HG02885 (cell line): ENCODE data around the gene UBIAD1.
"Not testable (repeated sequence)": the region's sequence is repeated elsewhere in the genome, so short reads cannot be mapped to it uniquely, and the experiment has no call there.

Experiments
- ATAC-seq: cut with Tn5 transposase; IDR thresholded peaks from one replicate; pipeline ENCODE4 v1.9.1; 2021; ENCODE audit warnings: mild to moderate bottlenecking; ENCODE audit not compliant: unreplicated experiment, poor library complexity

The UBIAD1 gene

DNA sequence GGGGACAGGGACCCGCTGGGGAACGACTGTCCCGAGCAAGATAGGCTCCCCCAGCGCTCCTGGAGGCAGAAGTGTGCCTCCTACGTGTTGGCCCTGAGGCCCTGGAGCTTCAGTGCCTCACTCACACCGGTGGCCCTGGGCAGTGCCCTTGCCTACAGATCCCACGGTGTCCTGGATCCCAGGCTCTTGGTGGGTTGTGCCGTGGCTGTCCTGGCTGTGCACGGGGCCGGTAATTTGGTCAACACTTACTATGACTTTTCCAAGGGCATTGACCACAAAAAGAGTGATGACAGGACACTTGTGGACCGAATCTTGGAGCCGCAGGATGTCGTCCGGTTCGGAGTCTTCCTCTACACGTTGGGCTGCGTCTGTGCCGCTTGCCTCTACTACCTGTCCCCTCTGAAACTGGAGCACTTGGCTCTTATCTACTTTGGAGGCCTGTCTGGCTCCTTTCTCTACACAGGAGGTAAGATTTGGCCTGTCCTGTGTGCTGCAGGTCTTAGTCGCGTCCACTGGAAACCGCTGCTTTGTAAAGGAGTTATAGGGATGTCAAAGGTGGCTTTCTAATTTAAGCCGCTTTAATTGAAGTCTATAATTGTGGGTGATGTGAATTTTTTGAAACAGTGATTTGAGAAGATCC is 717 bp downstream of the UBIAD1 start:
- ATAC-seq: peak; percentile 35

DNA sequence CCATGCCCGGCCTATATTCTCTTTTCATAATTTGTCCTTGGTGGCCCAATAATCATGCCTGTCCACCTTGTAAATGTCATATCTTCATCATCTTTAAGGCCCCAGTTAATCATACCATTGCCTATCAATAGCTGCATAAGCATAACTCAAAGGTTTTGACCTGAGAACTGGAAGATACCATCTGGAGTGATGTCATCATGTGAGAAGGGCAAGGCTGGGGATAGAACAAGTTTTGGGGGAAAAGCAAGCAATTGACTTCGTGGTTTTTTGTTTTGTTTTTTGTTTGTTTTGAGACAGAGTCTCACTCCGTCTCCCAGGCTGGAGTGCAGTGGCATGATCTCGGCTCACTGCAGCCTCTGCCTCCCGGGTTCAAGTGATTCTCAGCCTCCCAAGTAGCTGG is 6.2 kb downstream of the UBIAD1 start:
- no peak for ATAC-seq

DNA sequence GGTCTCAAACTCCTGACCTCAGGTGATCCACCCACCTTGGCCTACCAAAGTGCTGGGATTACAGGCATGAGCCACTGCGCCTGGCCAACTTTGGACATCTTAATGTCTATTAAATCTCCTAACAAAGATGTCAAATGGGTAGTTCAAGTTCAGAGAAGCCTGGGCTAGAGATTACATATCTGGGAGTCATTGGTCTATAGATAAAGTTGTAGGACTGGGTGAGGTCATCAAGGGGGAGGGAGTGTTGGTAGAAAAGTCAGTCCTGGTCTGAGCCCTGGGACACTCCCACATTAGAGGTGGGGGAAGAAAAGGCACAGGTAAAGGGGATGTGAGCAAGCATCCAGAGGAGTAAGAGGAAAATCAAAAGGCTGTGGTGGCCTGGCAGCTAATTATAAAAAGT is 6.6 kb downstream of the UBIAD1 start:
- no peak for ATAC-seq

DNA sequence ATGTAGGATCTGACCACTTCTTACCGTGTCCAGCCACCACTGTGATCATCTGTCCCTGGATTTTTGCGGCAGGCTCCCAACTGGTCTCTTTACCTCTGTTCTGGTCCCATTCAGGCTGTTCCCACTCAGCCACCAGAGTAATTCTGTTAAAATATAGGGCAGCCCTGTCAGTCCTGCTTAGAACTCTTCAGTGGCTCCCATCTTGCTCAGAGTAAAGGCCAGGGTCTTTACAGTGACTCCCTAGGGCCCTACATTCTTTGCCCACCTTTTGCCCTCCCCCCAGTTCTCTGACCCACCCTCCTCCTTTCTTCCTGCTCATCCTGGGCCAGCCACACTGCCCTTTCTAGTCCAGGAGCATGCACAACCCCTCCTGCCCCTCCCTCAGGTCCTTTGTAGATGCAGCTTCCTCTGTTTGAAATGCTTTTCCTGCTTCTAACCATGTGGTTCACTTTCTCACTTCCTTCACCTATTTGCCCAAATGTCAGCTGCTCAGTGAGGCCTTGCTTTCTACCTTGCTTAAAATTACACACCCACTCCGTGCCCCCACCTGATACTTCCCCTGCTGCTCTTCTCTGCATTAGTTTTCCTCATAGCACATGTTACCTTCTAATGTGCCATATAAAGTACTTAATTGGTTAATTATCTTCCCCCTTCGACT is 7.8 kb downstream of the UBIAD1 start:
- ATAC-seq: no peak

DNA sequence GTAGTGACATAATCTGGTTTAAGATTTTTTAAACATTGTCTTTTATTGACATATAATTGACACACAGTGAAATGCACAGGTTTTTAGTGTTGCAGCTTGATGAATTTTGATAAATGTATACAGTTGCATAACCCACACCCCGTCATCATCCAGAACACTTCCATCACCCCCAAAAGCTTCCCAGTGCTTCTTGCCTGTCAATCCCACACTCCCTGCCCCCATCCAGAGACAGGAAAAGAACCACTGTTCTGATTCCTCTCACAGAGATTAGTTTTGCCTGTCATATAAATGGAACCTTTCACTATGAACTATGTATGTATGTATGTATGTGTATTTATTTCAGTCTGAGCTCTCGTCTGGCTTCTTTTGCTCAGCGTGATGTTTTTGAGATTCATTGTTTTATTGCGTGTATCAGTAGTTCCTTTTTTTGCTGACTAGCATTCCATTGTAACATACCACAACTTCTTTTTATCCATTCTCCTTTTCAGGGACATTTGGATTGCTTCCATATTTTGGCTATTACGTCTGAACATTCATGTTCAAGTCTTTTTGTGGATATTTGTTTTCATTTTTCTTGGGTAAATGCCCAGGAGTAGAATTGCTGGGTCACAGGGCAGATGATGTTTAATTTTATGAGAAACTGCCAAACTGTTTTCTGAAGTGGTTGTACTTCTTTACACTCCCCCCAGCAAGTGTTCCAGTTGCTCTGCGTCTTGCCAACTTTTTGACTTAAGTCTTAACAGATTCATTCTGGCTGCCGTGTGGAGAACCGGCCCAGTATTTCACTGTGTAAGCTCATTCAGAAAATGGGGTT is 8.7 kb downstream of the UBIAD1 start:
- no peak for ATAC-seq

DNA sequence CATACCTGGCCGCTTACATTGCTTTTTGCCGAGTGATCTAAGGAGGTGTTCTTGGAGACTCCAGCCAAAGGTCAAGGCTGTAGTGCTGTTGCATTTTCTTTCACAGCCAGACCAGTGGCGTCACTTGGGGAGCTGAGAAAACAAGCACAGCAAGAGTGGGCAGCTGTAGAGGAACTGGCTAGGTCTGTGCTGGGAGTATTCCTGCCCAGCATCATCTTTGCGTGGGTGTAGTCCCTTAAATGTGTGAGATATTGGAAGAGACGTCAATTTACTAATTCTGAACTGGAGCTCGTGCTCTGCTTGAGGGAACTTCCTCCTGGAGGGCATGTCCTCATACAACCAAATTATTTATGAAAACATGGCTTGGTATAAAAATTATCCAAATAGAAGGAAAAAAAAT is 10.2 kb downstream of the UBIAD1 start:
- no peak for ATAC-seq

DNA sequence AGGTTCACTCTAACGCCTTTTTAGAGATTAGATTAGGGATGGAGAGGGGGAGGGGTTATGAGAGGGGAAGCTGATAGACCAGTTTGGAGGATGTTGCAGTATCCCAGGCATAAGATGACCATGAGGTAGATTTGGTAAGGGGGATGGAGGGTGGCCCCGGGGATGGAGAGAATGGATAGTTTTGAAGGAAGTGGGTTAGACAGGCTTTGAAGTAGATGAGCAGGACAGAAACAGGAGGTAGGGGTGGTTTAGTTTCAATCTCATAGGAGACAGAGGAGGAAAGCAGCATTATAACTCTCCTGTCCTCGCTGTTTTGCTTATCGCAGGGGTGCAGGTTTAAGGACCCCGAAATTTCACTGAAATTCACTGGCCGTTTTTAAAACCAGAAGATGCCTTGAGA is 11.8 kb downstream of the UBIAD1 start:
- no peak for ATAC-seq

DNA sequence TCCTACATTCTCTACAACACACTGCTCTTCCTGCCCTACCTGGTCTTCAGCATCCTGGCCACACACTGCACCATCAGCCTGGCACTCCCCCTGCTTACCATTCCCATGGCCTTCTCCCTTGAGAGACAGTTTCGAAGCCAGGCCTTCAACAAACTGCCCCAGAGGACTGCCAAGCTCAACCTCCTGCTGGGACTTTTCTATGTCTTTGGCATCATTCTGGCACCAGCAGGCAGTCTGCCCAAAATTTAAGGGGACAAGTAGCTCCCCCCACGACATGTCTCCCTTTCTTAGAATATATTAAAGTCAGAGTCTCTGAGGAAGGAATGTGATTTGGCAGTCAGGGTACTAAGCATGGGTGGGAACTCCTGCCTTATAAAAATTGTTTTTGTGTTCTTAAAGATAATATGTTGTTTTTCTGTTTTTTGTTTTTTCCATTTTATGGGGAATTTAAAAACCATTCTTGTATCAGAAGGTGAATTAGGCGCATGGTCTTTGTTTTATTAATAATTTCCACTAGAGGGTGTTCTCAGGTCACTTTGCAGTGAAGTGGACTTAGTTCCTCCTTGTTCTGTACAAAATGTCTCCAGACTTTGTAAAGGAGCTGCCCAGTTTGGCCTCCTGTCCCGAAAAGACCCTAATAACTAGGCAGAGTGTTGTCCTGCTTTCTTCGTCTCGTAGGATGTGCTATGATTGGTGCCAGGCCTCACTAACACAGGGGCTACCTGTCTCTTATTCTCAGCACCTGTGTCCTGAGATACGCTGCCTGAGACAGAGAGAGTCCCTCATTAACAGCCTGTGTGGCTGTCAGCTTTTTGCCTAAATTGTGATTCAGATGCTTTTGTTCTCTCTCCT is 13.1 kb downstream of the UBIAD1 start:
- no peak for ATAC-seq

DNA sequence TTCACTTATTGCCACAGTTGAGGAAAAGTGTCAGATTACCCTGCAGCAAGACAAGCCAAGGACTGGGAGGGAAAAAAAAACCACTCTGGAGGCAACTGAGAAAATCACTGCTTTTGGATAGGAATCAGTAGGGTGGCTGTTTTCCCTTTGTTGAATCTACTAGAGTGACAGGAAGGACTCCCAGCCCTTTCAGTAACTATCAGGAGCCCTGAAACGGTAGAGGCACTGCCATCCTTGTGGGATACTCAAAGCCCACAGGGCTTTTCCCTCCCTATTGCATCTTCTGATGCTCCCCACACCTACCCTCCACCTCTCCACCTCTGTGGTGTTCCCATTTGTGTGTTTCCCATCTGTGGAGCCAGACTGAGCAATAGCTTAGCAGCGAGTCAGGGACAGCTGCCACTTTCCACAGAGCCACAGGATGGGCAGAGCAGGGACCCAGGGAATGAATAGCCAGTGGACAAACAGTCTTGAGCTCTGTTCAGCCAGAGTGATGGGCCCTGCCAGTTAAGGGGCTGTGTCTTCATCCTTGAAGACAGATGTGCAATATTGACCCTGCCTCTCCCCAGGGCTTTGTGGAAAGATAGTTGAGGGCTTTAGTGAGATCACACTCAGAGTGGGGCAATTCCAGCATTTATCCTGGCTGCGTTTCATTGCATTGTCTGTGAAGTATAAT is 13.9 kb downstream of the UBIAD1 start:
- ATAC-seq: no peak

DNA sequence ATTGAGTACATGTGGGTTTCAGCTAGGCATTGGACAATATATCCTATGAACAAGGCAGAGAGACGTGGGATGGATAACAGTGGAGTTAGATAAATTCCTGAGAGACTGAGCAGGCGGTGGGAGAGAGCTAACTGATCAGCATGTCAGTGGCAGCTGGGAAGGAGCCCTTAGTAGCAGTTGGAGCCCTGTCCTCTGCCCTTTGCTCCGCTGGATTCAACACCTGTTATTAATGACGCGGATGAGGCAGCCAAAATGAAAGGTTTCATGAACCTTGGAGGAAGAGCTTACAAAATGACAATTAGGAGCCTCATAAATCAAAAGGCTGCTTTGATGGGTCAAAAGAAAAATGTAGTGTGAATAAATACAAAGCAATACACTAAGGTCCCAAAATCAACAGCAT is 16.1 kb downstream of the UBIAD1 start:
- ATAC-seq: no peak

DNA sequence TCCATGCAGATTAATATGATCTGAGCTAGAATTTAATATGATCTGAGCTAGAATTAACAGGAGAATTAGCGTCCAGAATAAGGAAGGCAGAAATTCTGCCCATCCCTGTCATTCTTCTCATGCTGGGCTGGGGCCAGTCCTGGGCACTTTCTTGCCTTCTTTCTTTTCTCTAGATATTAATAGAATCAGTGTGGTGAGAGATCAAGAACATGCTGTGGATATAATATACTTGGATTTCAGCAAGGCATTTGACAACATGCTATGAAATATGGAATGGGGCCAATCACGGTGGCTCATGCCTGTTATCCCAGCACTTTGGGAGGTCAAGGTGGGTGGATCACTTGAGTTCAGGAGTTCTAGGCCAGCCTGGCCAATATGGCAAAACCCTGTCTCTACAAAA is 18.1 kb downstream of the UBIAD1 start:
- ATAC-seq: no peak

DNA sequence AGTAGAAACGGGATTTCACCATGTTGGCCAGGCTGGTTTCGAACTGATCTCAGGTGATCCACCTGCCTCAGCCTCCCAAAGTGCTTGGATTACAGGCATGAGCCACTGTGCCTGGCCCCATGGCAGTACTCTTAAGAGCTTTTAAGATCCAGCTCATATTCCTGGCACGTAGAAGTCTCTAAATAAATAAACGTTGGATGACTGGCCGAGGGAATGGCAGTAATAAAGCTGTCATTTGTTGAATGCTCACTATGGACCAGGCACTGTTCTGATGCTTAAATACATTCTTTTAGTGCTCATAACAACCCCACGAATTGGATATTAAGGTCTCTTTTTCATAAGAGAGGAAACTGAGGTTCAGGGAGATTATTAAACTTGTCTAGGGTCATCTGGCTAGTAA is 20.9 kb downstream of the UBIAD1 start:
- no peak for ATAC-seq

DNA sequence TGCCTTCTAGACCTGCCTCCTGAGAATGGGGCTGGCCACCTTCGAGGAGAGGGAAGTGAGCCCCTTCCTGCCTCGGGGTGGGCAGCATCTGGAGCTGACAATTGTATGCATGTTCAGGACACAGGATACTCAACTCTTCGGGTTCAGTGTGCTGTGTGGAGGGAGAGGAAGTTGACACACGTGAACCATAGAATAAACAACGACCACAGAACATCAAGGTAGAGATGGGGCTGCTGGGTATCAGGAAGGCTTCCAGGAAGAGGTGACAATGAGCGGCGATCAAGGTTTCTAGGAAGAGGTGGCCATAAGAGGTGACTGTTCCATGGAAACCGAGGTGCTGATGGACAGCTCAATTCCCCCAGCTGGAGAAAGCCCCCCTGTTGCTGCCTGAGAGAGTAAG is 22.0 kb downstream of the UBIAD1 start:
- no peak for ATAC-seq

DNA sequence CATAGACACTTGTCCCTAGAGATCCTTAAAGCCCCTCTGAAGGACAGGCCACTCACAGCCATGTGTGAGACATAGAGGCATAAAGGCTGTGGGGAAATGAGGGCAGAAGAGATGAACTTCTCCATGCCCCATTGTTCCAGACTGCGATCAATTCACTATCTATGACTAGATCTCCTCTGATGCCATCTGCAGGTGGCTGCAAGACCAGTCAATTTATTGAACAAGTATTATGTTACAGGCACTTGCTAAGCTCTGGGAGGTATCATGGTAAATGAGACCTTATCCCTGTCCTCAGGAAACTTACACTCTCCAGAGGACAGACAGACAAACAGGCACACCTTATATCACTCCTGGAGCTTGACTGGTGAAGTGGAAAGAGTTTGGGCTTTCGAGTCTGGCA is 22.9 kb downstream of the UBIAD1 start:
- ATAC-seq: no peak

DNA sequence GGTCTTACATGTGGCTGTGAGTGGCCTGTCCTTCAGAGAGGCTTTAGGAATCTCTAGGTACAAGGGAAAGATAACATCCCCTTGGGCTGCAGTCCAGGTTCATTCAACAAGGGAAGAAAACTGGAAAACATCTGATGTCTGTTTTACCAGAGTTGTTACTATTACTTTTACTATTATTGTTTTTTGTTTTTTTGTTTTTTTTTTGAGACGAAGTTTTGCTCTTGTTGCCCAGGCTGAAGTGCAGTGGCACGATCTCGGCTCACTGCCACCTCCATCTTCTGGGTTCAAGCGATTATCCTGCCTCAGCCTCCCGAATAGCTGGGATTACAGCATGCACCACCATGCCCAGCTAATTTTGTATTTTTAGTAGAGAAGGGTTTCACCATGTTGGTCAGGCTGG is 24.8 kb downstream of the UBIAD1 start:
- not testable (repeated sequence) for ATAC-seq

DNA sequence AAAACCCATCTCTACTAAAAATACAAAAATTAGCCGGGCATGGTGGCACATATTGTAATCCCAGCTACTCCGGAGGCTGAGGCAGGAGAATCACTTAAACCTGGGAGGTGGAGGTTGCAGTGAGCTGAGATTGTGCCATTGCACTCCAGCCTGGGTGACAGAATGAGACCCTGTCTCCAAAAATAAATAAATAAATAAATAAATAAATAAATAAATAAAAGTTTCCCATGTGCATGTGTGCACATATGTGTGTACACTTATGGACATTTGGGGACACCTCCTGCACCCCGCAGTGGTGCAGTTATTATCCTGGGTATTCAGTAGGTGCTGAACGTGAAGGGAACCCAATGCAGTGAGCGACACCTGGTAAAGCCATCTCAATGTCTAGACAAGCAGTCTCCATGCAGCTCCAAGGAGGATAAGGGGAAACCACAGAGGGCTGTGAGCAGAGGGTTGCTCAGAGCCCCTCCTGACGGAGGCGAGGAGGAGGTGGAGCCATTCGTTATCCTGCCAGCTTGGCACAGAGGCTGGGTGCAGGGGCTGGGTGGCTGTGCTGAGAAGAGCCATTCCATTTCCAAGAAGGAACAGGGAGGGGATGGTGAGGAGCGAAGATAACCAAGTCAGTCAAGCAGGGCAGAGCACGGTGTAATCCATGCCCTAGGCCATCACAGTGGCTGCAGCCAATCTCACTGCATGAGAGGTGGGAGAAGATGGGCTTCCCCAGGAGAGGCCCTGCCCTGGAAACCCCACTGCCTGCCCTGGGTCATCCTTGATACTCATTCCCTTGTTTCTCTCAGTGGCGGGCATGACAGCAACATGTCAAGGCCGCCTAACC is 25.6 kb downstream of the UBIAD1 start:
- no peak for ATAC-seq

DNA sequence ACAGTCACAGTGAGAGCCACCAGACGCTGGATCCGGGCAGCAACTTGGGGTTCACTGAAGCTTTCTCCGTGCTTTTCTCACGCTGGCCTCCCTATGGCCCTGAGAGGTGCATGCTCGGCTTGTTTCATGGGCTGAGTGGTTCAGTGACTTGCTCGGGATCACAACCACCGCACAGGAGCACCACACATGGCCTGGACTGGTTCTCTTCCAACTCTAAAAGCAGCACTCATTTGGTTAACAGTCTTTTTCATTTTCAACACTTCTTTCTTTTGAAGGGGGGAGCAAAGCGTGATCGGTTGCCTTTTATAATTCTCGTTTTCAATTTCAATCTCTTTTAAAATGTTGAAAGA is 26.2 kb downstream of the UBIAD1 start:
- ATAC-seq: no peak

DNA sequence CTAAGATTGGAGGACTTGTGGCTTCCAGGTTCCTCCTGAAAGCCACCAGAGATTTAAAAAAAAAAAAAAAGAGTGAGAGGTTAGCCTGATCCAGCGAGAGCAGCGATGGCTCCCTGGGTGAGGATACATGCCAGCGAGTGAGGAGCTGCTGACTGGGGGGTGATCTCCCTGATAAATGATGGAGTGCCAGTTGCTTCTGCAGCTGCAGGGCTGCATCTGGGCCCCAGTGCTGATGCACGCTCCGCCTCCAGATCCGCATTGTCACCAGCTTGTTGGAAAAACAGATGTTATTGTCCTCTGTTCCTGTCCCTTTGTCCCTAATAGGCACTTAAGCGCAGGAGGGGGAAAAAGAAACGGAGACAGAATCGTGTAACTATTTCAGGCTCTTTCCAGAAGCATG is 28.6 kb downstream of the UBIAD1 start:
- no peak for ATAC-seq

DNA sequence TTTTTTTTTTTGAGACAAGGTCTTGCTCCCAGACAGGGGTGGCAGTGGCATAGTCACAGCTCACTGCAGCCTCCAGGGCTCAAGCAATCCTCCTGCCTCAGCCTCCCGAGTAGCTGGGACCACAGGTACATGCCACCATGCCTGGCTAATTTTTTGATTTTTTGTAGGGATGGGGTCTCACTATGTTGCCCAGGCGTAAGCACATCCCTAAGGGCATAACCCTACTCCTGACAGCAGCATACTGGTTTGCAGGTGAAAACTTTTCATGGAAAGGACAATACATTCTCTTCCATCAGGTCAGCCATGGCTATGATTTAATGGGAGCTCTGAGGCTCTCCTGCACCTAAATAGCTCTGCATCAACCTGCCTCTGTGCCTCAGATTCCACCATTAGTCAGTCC is 29.4 kb downstream of the UBIAD1 start:
- no peak for ATAC-seq
